HG03342 (cell line): ENCODE results near the gene MLLT6.

ENCODE experiments used
- ATAC-seq: cut with Tn5 transposase; IDR thresholded peaks from one replicate; pipeline ENCODE4 v1.9.1; 2021; ENCODE audit warnings: mild to moderate bottlenecking, moderate library complexity; ENCODE audit not compliant: unreplicated experiment

MLLT6 gene

DNA sequence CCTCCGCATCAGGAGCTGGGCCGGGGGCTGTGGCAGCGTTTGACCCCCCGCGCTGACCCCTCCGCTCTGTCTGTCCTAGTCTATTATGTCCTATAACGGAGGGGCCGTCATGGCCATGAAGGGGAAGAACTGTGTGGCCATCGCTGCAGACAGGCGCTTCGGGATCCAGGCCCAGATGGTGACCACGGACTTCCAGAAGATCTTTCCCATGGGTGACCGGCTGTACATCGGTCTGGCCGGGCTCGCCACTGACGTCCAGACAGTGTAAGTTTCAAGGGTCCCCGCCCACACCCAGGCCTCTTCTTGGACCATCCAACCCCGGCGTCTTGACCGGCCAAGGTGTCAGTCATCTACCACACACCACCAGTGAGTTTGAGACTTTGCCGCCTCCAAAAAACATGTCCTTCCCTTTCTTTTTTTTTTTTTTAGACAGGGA, 48.0 kb downstream of the MLLT6 start:
- no peak for ATAC-seq

DNA sequence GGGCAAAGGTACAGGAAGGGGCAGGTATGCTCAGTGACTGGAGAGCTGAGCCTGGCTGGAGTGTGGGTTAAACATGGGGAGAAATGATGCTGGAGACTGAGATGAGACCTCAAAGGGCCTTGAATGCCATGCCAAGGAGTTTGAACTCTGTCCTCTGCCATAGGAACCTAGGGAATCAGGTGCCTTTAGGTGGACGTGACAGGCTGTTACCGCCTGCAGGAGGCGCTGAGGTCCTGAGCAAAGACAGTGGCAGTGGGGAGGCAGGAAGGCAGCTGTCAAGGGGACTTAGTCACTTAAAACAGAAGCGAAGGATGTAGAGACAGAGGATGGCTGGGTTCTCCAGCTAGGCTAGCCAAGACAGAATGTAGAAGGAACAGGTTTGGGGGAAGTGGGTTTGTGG, 56.5 kb downstream of the MLLT6 start:
- no peak for ATAC-seq

DNA sequence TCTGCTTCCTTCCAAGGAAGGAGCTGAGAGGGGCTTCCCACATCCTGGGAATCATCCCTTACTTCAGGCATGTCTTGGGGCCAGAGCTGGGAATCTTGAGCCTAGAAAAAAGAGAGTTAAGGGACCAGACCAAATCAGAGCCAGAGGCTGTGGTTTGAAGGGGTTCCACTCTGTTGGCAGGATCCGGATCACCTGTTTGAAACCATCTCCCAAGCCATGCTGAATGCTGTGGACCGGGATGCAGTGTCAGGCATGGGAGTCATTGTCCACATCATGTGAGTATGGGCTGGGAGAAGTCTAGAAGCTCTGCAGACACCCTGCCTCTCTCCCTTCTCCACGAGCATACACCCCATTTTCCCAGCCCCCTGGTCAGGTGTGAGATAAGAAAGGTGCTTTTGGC, 57.2 kb downstream of the MLLT6 start:
- no peak for ATAC-seq

DNA sequence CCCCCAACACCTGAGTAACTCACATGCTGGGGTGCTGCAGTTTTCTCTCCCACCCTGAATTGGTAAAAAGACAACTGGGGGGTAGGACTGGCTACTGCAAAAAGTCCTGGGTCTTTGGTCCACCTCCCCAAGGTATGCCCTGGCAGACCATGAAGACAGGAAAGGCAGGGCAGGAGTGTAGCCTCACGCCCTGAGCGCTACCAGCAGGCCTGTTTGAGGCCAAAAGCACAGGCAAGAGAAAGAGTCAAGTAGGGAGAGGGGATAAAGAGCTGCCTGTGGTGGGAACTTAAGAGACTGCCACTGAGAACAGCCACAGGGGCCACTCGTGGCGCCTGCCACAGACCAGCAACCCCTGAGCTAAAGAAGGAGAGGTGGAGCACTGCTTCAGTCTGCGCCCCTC, 61.3 kb downstream of the MLLT6 start:
- ATAC-seq = no peak

DNA sequence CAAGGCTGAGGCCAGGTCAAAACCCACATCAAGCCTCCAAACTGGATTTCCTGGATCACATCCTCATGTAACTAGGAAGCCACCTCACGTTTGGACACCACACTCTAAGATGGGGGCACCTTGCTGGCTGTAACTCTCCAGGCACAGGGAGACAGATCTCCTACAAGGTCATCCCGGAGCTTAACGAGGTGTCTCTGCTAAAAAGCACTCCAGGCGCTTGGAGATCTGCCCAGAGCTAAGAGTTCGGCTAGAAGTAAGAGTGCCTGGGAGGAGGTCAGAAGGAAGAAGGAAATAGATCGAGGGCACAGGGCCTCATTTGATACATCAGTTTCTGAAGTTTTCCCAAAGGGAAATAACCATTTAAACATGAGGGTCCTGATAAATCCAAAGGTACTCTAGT, 63.3 kb downstream of the MLLT6 start:
- no peak for ATAC-seq

DNA sequence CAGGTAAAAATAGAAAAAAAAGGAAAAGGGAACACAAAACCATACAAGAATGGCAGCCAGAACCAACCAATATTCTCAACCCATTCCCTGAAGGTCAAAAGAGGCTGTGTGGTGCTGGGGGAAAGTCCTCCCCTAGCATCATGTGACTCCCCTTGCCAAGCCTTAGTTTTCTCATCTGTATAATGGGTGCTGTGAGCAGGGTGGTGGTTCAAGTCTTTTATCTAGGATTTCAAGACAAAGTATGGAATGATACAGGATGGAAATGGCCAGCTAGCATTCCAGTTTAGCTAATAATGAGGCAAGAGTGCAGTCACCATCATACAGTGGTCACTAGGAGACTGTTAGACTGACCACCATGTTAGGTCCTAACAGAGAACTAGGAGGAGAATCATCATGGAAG, 68.2 kb downstream of the MLLT6 start:
- ATAC-seq = no peak

DNA sequence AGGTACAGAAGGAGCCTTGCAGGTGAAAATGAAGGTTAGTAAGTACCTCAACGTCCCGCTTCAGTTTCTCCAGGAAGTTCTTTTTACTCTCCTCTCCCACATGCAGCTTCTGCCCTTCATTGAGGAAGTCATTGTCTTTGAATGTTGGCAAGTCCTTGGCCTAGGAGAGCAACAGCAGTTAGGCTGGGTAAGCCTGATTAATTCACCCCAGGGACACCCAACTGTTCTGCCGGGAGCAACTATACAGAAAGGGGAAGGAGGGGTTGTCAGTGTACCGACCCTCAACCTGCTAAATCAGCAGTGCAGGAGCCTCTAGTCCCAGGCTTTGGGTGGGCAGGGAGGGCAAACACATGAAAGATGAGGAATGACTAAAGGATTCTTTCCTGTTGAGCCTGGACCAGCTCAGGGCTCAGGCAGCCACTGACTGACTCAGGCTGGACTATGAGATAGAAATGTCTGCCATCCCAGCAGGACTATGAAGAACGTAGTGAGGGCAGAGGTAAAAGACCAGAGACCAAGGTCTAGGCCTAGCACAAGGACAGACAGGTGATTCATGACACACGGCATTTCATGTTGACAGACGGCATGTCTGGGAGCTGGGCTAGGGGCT, 72.7 kb downstream of the MLLT6 start:
- no peak for ATAC-seq
